IMR-90 (cell line): Measurements from ENCODE around the gene ARFGAP2.

Experiments used
- CEBPB ChIP-seq: IDR thresholded peaks from 2 replicates; pipeline ENCODE4 v1.6.1; 2012; ENCODE audit warnings: low read depth, low read length, improper control_type of control experiment
- FOS ChIP-seq: fragments of 150-350 bp; IDR thresholded peaks from 2 replicates; pipeline ENCODE4 v1.6.1; 2016; ENCODE audit warnings: low read depth, low read length
- MAZ ChIP-seq: IDR thresholded peaks from 2 replicates; pipeline ENCODE4 v1.6.1; 2012; ENCODE audit warnings: low read depth, mild to moderate bottlenecking, low read length, improper control_type of control experiment, moderate library complexity, borderline replicate concordance
- POLR2A ChIP-seq: IDR thresholded peaks from 2 replicates; pipeline ENCODE4 v1.6.1; 2012; ENCODE audit warnings: mild to moderate bottlenecking, low read depth, low read length
- RAD21 ChIP-seq: IDR thresholded peaks from 2 replicates; pipeline ENCODE4 v1.6.1; 2012; ENCODE audit warnings: low read length, improper control_type of control experiment
- TF ChIP-seq, protein P1 (sequence below): conservative IDR thresholded peaks from 2 replicates; pipeline ENCODE4 v1.5.1; 2012; ENCODE audit warnings: mild to moderate bottlenecking, low read depth, low read length, improper control_type of control experiment

DNA sequence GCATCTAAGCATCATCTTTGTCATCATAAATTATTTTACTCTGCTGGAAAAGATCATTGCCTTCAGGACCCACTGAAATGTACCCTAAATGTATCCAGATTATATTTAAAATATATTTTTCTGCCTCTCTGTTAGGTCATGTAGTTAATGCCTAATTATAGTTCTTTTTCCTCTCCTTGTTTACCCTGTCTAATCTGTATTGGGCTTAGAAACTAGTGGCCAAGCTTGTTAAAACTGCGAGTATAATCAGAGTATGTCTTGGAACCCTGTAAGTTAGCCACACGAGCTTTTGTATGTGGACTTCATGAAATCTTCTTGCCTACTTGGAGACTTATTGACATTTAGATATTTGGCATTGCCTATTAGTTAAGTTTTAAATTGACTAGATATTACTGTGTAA is 55.6 kb downstream of the ARFGAP2 start:
- TF ChIP-seq, protein P1, sequence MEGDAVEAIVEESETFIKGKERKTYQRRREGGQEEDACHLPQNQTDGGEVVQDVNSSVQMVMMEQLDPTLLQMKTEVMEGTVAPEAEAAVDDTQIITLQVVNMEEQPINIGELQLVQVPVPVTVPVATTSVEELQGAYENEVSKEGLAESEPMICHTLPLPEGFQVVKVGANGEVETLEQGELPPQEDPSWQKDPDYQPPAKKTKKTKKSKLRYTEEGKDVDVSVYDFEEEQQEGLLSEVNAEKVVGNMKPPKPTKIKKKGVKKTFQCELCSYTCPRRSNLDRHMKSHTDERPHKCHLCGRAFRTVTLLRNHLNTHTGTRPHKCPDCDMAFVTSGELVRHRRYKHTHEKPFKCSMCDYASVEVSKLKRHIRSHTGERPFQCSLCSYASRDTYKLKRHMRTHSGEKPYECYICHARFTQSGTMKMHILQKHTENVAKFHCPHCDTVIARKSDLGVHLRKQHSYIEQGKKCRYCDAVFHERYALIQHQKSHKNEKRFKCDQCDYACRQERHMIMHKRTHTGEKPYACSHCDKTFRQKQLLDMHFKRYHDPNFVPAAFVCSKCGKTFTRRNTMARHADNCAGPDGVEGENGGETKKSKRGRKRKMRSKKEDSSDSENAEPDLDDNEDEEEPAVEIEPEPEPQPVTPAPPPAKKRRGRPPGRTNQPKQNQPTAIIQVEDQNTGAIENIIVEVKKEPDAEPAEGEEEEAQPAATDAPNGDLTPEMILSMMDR, result no peak
- TF ChIP-seq FOS, result no peak
- TF ChIP-seq RAD21, result no peak
- TF ChIP-seq CEBPB, result no peak
- no peak for TF ChIP-seq POLR2A
- TF ChIP-seq MAZ, result no peak
